ENCODE measurements around the gene CCDC141.

GRCh38 chr2:178870703-178871102 lies 179.2 kb downstream of the CCDC141 start:
- TF ChIP-seq GATA2 (IDR thresholded peaks at IDR 0.05; ENCODE audit: low read depth, low read length) (no peak), GATA3 (IDR thresholded peaks at IDR 0.05; ENCODE audit: low read depth, low read length) (no peak)

All from SH-SY5Y (cell line).